ENCODE data around the gene IGSF21.

The IGSF21 gene

GRCh38 chr1:18119289-18119688 is 11.7 kb downstream of the IGSF21 start:
- Histone ChIP-seq H2AFZ (ENCODE audit: low read length) (no peak overlapping the region), H3K9ac (ENCODE audit: low read length) (no peak overlapping the region), H3F3A (ENCODE audit: insufficient read depth, low read length) (no peaks in the 10 kb centered on the region), H3K79me2 (ENCODE audit: insufficient read depth, low read length) (no peaks in the 10 kb centered on the region), H3K9me2 (ENCODE audit: low read depth, low read length) (no peaks in the 10 kb centered on the region), H3K4me3 (ENCODE audit: low read depth, low read length, poor library complexity, severe bottlenecking) (no peak overlapping the region), H3K4me2 (ENCODE audit: low read length) (no peak overlapping the region), H3K27ac (ENCODE audit: low read depth, low read length, poor library complexity, severe bottlenecking) (no peak overlapping the region), H3K9me3 (ENCODE audit: low read length) (no peaks in the 10 kb centered on the region), H3K27me3 (ENCODE audit: insufficient read depth, low read length) (no peaks in the 10 kb centered on the region), H4K20me1 (ENCODE audit: insufficient read depth, low read length) (no peaks in the 10 kb centered on the region), H3K36me3 (ENCODE audit: insufficient read depth, low read length) (no peaks in the 10 kb centered on the region), H3K4me1 (ENCODE audit: insufficient read depth, low read length, severe bottlenecking) (no peaks in the 10 kb centered on the region)
- TF ChIP-seq CTCF (IDR thresholded peaks at IDR 0.05; ENCODE audit: low read length) (no peak), EZH2 (IDR thresholded peaks at IDR 0.05; ENCODE audit: borderline replicate concordance, low read length) (no peak)

GRCh38 chr1:18119771-18120377 is 12.3 kb downstream of the IGSF21 start:
- Histone ChIP-seq H3K4me1 (ENCODE audit: insufficient read depth, low read length, severe bottlenecking) (no peaks in the 10 kb centered on the region), H3K36me3 (ENCODE audit: insufficient read depth, low read length) (no peaks in the 10 kb centered on the region), H3K9me3 (ENCODE audit: low read length) (no peaks in the 10 kb centered on the region), H2AFZ (ENCODE audit: low read length) (no peak overlapping the region), H3K9me2 (ENCODE audit: low read depth, low read length) (no peaks in the 10 kb centered on the region), H3K4me3 (ENCODE audit: low read depth, low read length, poor library complexity, severe bottlenecking) (no peak overlapping the region), H3K27me3 (ENCODE audit: insufficient read depth, low read length) (no peaks in the 10 kb centered on the region), H3K9ac (ENCODE audit: low read length) (no peak overlapping the region), H3K27ac (ENCODE audit: low read depth, low read length, poor library complexity, severe bottlenecking) (no peak overlapping the region), H3K4me2 (ENCODE audit: low read length) (no peak overlapping the region), H3K79me2 (ENCODE audit: insufficient read depth, low read length) (no peaks in the 10 kb centered on the region), H3F3A (ENCODE audit: insufficient read depth, low read length) (no peaks in the 10 kb centered on the region), H4K20me1 (ENCODE audit: insufficient read depth, low read length) (no peaks in the 10 kb centered on the region)
- TF ChIP-seq EZH2 (IDR thresholded peaks at IDR 0.05; ENCODE audit: borderline replicate concordance, low read length), result no peak
- no peak for TF ChIP-seq CTCF (IDR thresholded peaks at IDR 0.05; ENCODE audit: low read length)

- Histone ChIP-seq H3K4me2 (ENCODE audit: low read length) (no peak overlapping the region), H3K79me2 (ENCODE audit: insufficient read depth, low read length) (no peaks in the 10 kb centered on the region), H2AFZ (ENCODE audit: low read length) (no peak overlapping the region), H3K9me3 (ENCODE audit: low read length) (no peaks in the 10 kb centered on the region), H3K27ac (ENCODE audit: low read depth, low read length, poor library complexity, severe bottlenecking) (no peak overlapping the region), H3K27me3 (ENCODE audit: insufficient read depth, low read length) (no peaks in the 10 kb centered on the region), H3F3A (ENCODE audit: insufficient read depth, low read length) (no peaks in the 10 kb centered on the region), H3K36me3 (ENCODE audit: insufficient read depth, low read length) (no peaks in the 10 kb centered on the region), H3K4me1 (ENCODE audit: insufficient read depth, low read length, severe bottlenecking) (no peaks in the 10 kb centered on the region), H4K20me1 (ENCODE audit: insufficient read depth, low read length) (no peaks in the 10 kb centered on the region), H3K9ac (ENCODE audit: low read length) (no peak overlapping the region), H3K9me2 (ENCODE audit: low read depth, low read length) (no peaks in the 10 kb centered on the region), H3K4me3 (ENCODE audit: low read depth, low read length, poor library complexity, severe bottlenecking) (no peak overlapping the region)
- TF ChIP-seq EZH2 (IDR thresholded peaks at IDR 0.05; ENCODE audit: borderline replicate concordance, low read length), result no peak
These were observed 13.0 kb downstream of the IGSF21 start for GRCh38 chr1:18120638-18121037.

All from OCI-LY1 (cell line).